H9 (cell line): ENCODE results near the gene IER5L. TPM values are rescaled to one million over a fixed set of nuclear protein-coding genes. Genes with fewer than 3 reads are reported as not detected.

Experiments used
- DNase-seq: peaks from one replicate; pipeline ENCODE4 v3.0.0-alpha.2; 2017
- H2AFZ ChIP-seq: one replicate; pipeline ENCODE4 v1.6.1; 2013; ENCODE audit warnings: mild to moderate bottlenecking, low read length, control low read depth, moderate library complexity
- H2AK5ac ChIP-seq: 2 replicates; pipeline ENCODE4 v1.6.1; 2013; ENCODE audit warnings: low read length, control low read depth, mixed read lengths; ENCODE audit not compliant: insufficient read length
- H2BK120ac ChIP-seq: one replicate; pipeline ENCODE4 v1.6.1; 2013; ENCODE audit warnings: low read depth, mild to moderate bottlenecking, low read length, control low read depth, inconsistent platforms; ENCODE audit not compliant: poor library complexity, severe bottlenecking
- H2BK12ac ChIP-seq: 2 replicates; pipeline ENCODE4 v1.6.1; 2013; ENCODE audit warnings: low read length, control low read depth, mixed read lengths, low read depth; ENCODE audit not compliant: insufficient read length
- H2BK15ac ChIP-seq: 2 replicates; pipeline ENCODE4 v1.6.1; 2013; ENCODE audit warnings: low read depth, low read length, control low read depth
- H2BK20ac ChIP-seq: one replicate; pipeline ENCODE4 v1.6.1; 2013; ENCODE audit warnings: low read depth, mild to moderate bottlenecking, low read length, control low read depth, inconsistent platforms; ENCODE audit not compliant: poor library complexity, severe bottlenecking
- H2BK5ac ChIP-seq: 2 replicates; pipeline ENCODE4 v1.6.1; 2013; ENCODE audit warnings: low read length, control low read depth, mixed read lengths; ENCODE audit not compliant: insufficient read length
- H3K14ac ChIP-seq: 2 replicates; pipeline ENCODE4 v1.6.1; 2013; ENCODE audit warnings: low read length, control low read depth; ENCODE audit not compliant: insufficient read depth
- H3K18ac ChIP-seq: 2 replicates; pipeline ENCODE4 v1.6.1; 2013; ENCODE audit warnings: low read depth, mild to moderate bottlenecking, mixed read lengths, low read length, control low read depth; ENCODE audit not compliant: insufficient read length
- H3K23ac ChIP-seq: 2 replicates; pipeline ENCODE4 v1.6.1; 2013; ENCODE audit warnings: low read length, control low read depth, mixed read lengths, low read depth; ENCODE audit not compliant: insufficient read length
- H3K23me2 ChIP-seq: 2 replicates; pipeline ENCODE4 v1.6.1; 2013; ENCODE audit warnings: low read depth, mild to moderate bottlenecking, mixed read lengths, low read length, control low read depth; ENCODE audit not compliant: insufficient read length, poor library complexity, severe bottlenecking
- H3K27ac ChIP-seq: 2 replicates; pipeline ENCODE4 v1.5.1; 2013; ENCODE audit warnings: low read length, control low read depth, mixed read lengths, low read depth; ENCODE audit not compliant: insufficient read length
- H3K27me3 ChIP-seq: 2 replicates; pipeline ENCODE4 v1.6.1; 2013; ENCODE audit warnings: low read length, control low read depth, inconsistent platforms; ENCODE audit not compliant: insufficient read depth
- H3K4ac ChIP-seq: 2 replicates; pipeline ENCODE4 v1.6.1; 2013; ENCODE audit warnings: low read depth, mild to moderate bottlenecking, control low read depth, inconsistent platforms, low read length, moderate library complexity
- H3K4me1 ChIP-seq: 2 replicates; pipeline ENCODE4 v1.6.1; 2013; ENCODE audit warnings: low read length, control low read depth, inconsistent platforms; ENCODE audit not compliant: insufficient read depth
- H3K4me2 ChIP-seq: 2 replicates; pipeline ENCODE4 v1.6.1; 2013; ENCODE audit warnings: low read length, control low read depth, mixed read lengths; ENCODE audit not compliant: insufficient read length, insufficient read depth
- H3K56ac ChIP-seq: 2 replicates; pipeline ENCODE4 v1.6.1; 2013; ENCODE audit warnings: low read depth, mild to moderate bottlenecking, mixed read lengths, low read length, control low read depth; ENCODE audit not compliant: insufficient read length
- H3K79me1 ChIP-seq: 2 replicates; pipeline ENCODE4 v1.6.1; 2013; ENCODE audit warnings: low read depth, mild to moderate bottlenecking, moderate library complexity, low read length, control low read depth, inconsistent platforms; ENCODE audit not compliant: insufficient read depth, poor library complexity, severe bottlenecking
- H3K79me2 ChIP-seq: 2 replicates; pipeline ENCODE4 v1.6.1; 2013; ENCODE audit warnings: low read length, control low read depth, inconsistent platforms; ENCODE audit not compliant: insufficient read depth
- H3K9ac ChIP-seq: 2 replicates; pipeline ENCODE4 v1.6.1; 2013; ENCODE audit warnings: low read length, control low read depth, mixed read lengths; ENCODE audit not compliant: insufficient read length; ENCODE audit errors: extremely low read depth
- H3K9me3 ChIP-seq: one replicate; pipeline ENCODE4 v1.6.1; 2013; ENCODE audit warnings: low read depth, low read length, inconsistent platforms; ENCODE audit not compliant: control insufficient read depth
- H3T11ph ChIP-seq: one replicate; pipeline ENCODE4 v1.6.1; 2013; ENCODE audit warnings: mild to moderate bottlenecking, low read length, control low read depth, inconsistent platforms
- H4K20me1 ChIP-seq: one replicate; pipeline ENCODE4 v1.6.1; 2013; ENCODE audit not compliant: control insufficient read depth, insufficient read length, insufficient read depth
- H4K5ac ChIP-seq: 2 replicates; pipeline ENCODE4 v1.6.1; 2013; ENCODE audit warnings: low read depth, mild to moderate bottlenecking, mixed read lengths, low read length, control low read depth; ENCODE audit not compliant: insufficient read length
- H4K8ac ChIP-seq: replicated peaks from 2 replicates; pipeline ENCODE4 v1.6.1; 2013; ENCODE audit warnings: low read length, control low read depth, mixed read lengths, low read depth; ENCODE audit not compliant: insufficient read length
- H4K91ac ChIP-seq: 2 replicates; pipeline ENCODE4 v1.6.1; 2013; ENCODE audit warnings: low read depth, mild to moderate bottlenecking, moderate library complexity, mixed read lengths, low read length, control low read depth; ENCODE audit not compliant: insufficient read length
- H3K27ac Mint-ChIP-seq, 3 experiments: 2 replicates in 2 of 3; 3 replicates in 1 of 3; pipeline ENCODE4 v1.8.0; 2020 to 2021; ENCODE audit warnings: mixed read lengths in 3 of 3, mild to moderate bottlenecking in 1 of 3, moderate library complexity in 1 of 3
- H3K27me3 Mint-ChIP-seq: 2 replicates; pipeline ENCODE4 v1.8.0; 2021; ENCODE audit warnings: low read depth, mild to moderate bottlenecking, moderate library complexity, mixed read lengths
- H3K36me3 Mint-ChIP-seq, 3 experiments: 2 replicates in 2 of 3; 3 replicates in 1 of 3; pipeline ENCODE4 v1.8.0; 2020 to 2021; ENCODE audit warnings: low read depth in 3 of 3, mixed read lengths in 3 of 3; ENCODE audit not compliant: insufficient read depth in 1 of 3
- H3K4me1 Mint-ChIP-seq, 2 experiments: 2 replicates each; pipeline ENCODE4 v1.8.0; 2020; ENCODE audit warnings: mixed read lengths in 2 of 2
- H3K4me3 Mint-ChIP-seq, 2 experiments: 2 replicates in 1 of 2; 3 replicates in 1 of 2; pipeline ENCODE4 v1.8.0; 2020 to 2021; ENCODE audit warnings: mild to moderate bottlenecking in 2 of 2, mixed read lengths in 2 of 2, moderate library complexity in 1 of 2
- H3K9me3 Mint-ChIP-seq, 2 experiments: 2 replicates in 1 of 2; 3 replicates in 1 of 2; pipeline ENCODE4 v1.8.0; 2020; ENCODE audit warnings: mild to moderate bottlenecking in 2 of 2, mixed read lengths in 2 of 2, moderate library complexity in 1 of 2
- WGBS: extraction: QIAGEN DNeasy Blood & Tissue Kit; methylation state at CpG from one replicate; pipeline ENCODE4 v1.1.7; 2013; ENCODE audit warnings: missing lambda C conversion rate, low lambda C conversion rate, mixed read lengths; ENCODE audit not compliant: insufficient read length; ENCODE audit errors: extremely low coverage; 5-methylcytosine and 5-hydroxymethylcytosine counted together
- total RNA-seq: library from RNA; stranded (reverse); gene quantifications from 2 replicates; pipeline ENCODE4 v1.2.1, GENCODE V29; 2021
- TF ChIP-seq, protein P1 (sequence below): fragments of 200-600 bp; sonication (generic); conservative IDR thresholded peaks from 3 replicates; pipeline ENCODE4 v1.8.0; 2021; ENCODE audit warnings: antibody characterized with exemption, mild to moderate bottlenecking

Gene IER5L
- total RNA-seq, 1 experiment from 2014 or later, result 1.0 TPM

GRCh38 chr9:129225490-129225778 lies 47.4 kb upstream of the IER5L start:
- H2BK12ac ChIP-seq, result no peak overlapping the region
- H2AFZ ChIP-seq, result no peak overlapping the region
- no CpG with 5 or more reads among the region's 3 CpGs for WGBS
- no peak overlapping the region for H3K18ac ChIP-seq
- H3K56ac ChIP-seq, result no peak overlapping the region
- H2BK5ac ChIP-seq, result no peak overlapping the region
- no peak overlapping the region for H3K4ac ChIP-seq
- no peaks in the 10 kb centered on the region for H3K36me3 Mint-ChIP-seq
- no peak overlapping the region for H3T11ph ChIP-seq
- H4K8ac ChIP-seq, result no peak overlapping the region
- peaks cover 2% of the 10 kb centered on the region for H4K20me1 ChIP-seq
- no peak overlapping the region for H3K9ac ChIP-seq
- no peak overlapping the region for H4K91ac ChIP-seq
- H3K79me1 ChIP-seq, result no peaks in the 10 kb centered on the region
- no peak overlapping the region for H2BK15ac ChIP-seq
- TF ChIP-seq, protein P1, sequence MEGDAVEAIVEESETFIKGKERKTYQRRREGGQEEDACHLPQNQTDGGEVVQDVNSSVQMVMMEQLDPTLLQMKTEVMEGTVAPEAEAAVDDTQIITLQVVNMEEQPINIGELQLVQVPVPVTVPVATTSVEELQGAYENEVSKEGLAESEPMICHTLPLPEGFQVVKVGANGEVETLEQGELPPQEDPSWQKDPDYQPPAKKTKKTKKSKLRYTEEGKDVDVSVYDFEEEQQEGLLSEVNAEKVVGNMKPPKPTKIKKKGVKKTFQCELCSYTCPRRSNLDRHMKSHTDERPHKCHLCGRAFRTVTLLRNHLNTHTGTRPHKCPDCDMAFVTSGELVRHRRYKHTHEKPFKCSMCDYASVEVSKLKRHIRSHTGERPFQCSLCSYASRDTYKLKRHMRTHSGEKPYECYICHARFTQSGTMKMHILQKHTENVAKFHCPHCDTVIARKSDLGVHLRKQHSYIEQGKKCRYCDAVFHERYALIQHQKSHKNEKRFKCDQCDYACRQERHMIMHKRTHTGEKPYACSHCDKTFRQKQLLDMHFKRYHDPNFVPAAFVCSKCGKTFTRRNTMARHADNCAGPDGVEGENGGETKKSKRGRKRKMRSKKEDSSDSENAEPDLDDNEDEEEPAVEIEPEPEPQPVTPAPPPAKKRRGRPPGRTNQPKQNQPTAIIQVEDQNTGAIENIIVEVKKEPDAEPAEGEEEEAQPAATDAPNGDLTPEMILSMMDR, result no peak
- H3K23me2 ChIP-seq, result no peaks in the 10 kb centered on the region
- no peak overlapping the region for H2BK120ac ChIP-seq
- H2BK20ac ChIP-seq, result no peak overlapping the region
- no peaks in the 10 kb centered on the region for H3K9me3 ChIP-seq
- H3K79me2 ChIP-seq, result no peaks in the 10 kb centered on the region
- H3K9me3 Mint-ChIP-seq, result no peaks in the 10 kb centered on the region
- no peak for DNase-seq
- H3K4me3 Mint-ChIP-seq, result no peak overlapping the region
- no peak overlapping the region for H3K27ac ChIP-seq
- H3K23ac ChIP-seq, result no peak overlapping the region
- H3K4me1 Mint-ChIP-seq, result peaks cover 26 to 52% of the 10 kb centered on the region in 2 experiments
- no peak overlapping the region for H2AK5ac ChIP-seq
- no peak overlapping the region for H3K14ac ChIP-seq
- no peaks in the 10 kb centered on the region; the same call in 1 of the 2 replicates for H3K4me1 ChIP-seq
- H3K27me3 Mint-ChIP-seq, result no peaks in the 10 kb centered on the region
- no peaks in the 10 kb centered on the region for H3K27me3 ChIP-seq
- no peak overlapping the region for H3K4me2 ChIP-seq
- H3K27ac Mint-ChIP-seq, result no peak overlapping the region; a peak in 1 of 7 replicates
- H4K5ac ChIP-seq, result no peak overlapping the region
